Adrenal gland (tissue), 12 donors: ENCODE data around the gene KRT77. TPM values are rescaled to one million over a fixed set of nuclear protein-coding genes. Genes with fewer than 3 reads are reported as not detected.

Experiments
- DNase-seq, 7 donors: peaks; one replicate each; pipeline ENCODE4 v3.0.0-alpha.2; 2019 to 2020
- H3K27ac ChIP-seq, 5 donors: fragments of 200-600 bp; sonication (generic) in 4 of 5; 1 replicate in 3 of 5; 2 replicates in 2 of 5; pipeline versions ENCODE4 v1.5.1 to v1.8.0; 2016 to 2020; ENCODE audit warnings: mild to moderate bottlenecking in 1 of 5
- H3K27me3 ChIP-seq: fragments of 200-600 bp; 2 replicates; pipeline ENCODE4 v1.8.0; 2021
- H3K36me3 ChIP-seq, 2 donors: fragments of 200-600 bp; replicated peaks in 1 of 2; 1 replicate in 1 of 2; 2 replicates in 1 of 2; pipeline versions ENCODE4 v1.5.1 to v1.8.0; 2018 to 2022
- H3K4me1 ChIP-seq, 2 donors: fragments of 200-600 bp; replicated peaks in 1 of 2; 1 replicate in 1 of 2; 2 replicates in 1 of 2; pipeline versions ENCODE4 v1.5.1 to v1.8.0; 2018 to 2021
- H3K4me3 ChIP-seq, 4 donors: fragments of 200-600 bp; sonication (generic) in 3 of 4; one replicate each; pipeline ENCODE4 v1.5.1; 2016 to 2018
- H3K9me3 ChIP-seq, 3 donors: fragments of 200-600 bp; sonication (generic) in 1 of 3; replicated peaks in 1 of 3; 1 replicate in 2 of 3; 2 replicates in 1 of 3; pipeline versions ENCODE4 v1.5.1 to v1.8.0; 2016 to 2021
- CTCF ChIP-seq, 6 experiments: fragments of 450-650 bp in 4 of 6; fragments of 200-600 bp in 2 of 6; sonication (generic) in 1 of 6; IDR thresholded peaks; 1 replicate in 5 of 6; 2 replicates in 1 of 6; pipeline versions ENCODE4 v1.5.1 to v1.8.0; 2016 to 2021; ENCODE audit warnings: antibody characterized with exemption in 6 of 6, mild to moderate bottlenecking in 2 of 6, moderate library complexity in 1 of 6
- POLR2A ChIP-seq, 2 donors: fragments of 450-650 bp; IDR thresholded peaks; one replicate each; pipeline ENCODE4 v1.6.1; 2017; ENCODE audit warnings: antibody characterized with exemption in 2 of 2, mild to moderate bottlenecking in 2 of 2, moderate library complexity in 1 of 2
- WGBS, 4 donors: extraction: QIAGEN DNeasy Blood & Tissue Kit in 2 of 4; methylation state at CpG; one replicate each; pipeline versions ENCODE4 v1.1.5 to v1.1.7; 2013 to 2017; 5-methylcytosine and 5-hydroxymethylcytosine counted together
- intact Hi-C, 2 donors: fragments of 100-400 bp; cut with DNase I; formaldehyde crosslinking; loops; one replicate each; pipeline versions ENCODE4 v1.14.1 to v1.15.0; 2022 to 2023
- polyA plus RNA-seq, 3 donors: library from polyadenylated mRNA; stranded (reverse); fragments of 200-250 nt in 2 of 3; fragments of 350-450 nt in 1 of 3; fragmentation: Illumina TruSeq in 1 of 3; extraction: RNeasy Lipid Tissue Mini Kit (QIAGEN cat#74804) in 1 of 3; gene quantifications; one replicate each; pipeline ENCODE4 v1.2.3, GENCODE V29; 2013 to 2014
- total RNA-seq, 9 donors: library from RNA; depleted of rRNA in 4 of 9; stranded (reverse); fragments of >200 nt in 4 of 9; fragments of 120-200 nt in 1 of 9; fragmentation: NEBNext Ultra II Directional in 1 of 9; extraction: Animal tissue kit (Norgen Biotek cat#: 25700) in 1 of 9; gene quantifications; one replicate each; pipeline versions ENCODE4 v1.1.0 to v1.2.4, GENCODE V29; 2013 to 2023
- donor health status: healthy with polysubstance abuse.
- donor health status: Bipolar disorder and iron deficiency.
- donor health status: DM: yes; HTN: yes; CAD: no.
- donor health status: DM: no; HTN: no; CAD: no.
- donor health status: DM: no; HTN: no; CAD: no.
- donor health status: DM: yes; HTN: yes; CAD: no.

KRT77 gene
- total and polyA plus RNA-seq, 12 donors: not detected

- H3K4me1 ChIP-seq: no peaks in the 10 kb centered on the region
- intact Hi-C loops: no loop called here
- H3K9me3 ChIP-seq: no peaks in the 10 kb centered on the region
- no peak for DNase-seq
- no peaks in the 10 kb centered on the region for H3K36me3 ChIP-seq
- H3K27ac ChIP-seq: no peak overlapping the region
- WGBS, 4 donors: 66 to 84% (median 77%) methylated on average over 12 of the region's 12 CpGs
- TF ChIP-seq CTCF (IDR thresholded peaks at IDR 0.05): no peak
- no peak for TF ChIP-seq POLR2A (IDR thresholded peaks at IDR 0.05)
- H3K4me3 ChIP-seq: no peak overlapping the region
- peaks cover 20% of the 10 kb centered on the region for H3K27me3 ChIP-seq
These were observed 21.6 kb downstream of the KRT77 start for GRCh38 chr12:52681526-52682380.

- no peaks in the 10 kb centered on the region for H3K36me3 ChIP-seq
- H3K27ac ChIP-seq: no peak within 1 kb of the TSS
- H3K4me3 ChIP-seq: no peak within 1 kb of the TSS
- no peaks in the 10 kb centered on the region for H3K4me1 ChIP-seq
- no peak for DNase-seq
- WGBS, 4 donors: 85 to 93% (median 87%) methylated on average over 3 of the region's 3 CpGs
- intact Hi-C loops: no loop called here
- H3K9me3 ChIP-seq: no peaks in the 10 kb centered on the region
- TF ChIP-seq POLR2A (IDR thresholded peaks at IDR 0.05) (no peak), CTCF (IDR thresholded peaks at IDR 0.05) (no peak)
- H3K27me3 ChIP-seq: peaks cover 18% of the 10 kb centered on the region
These were observed 23.0 kb downstream of the KRT77 start, which contains the start of gene KRT1 for GRCh38 chr12:52680363-52680762. Gene KRT1, minus strand, starts transcription at chr12:52680407. Its CDS starts 59 bp downstream, at chr12:52680348.

- H3K27me3 ChIP-seq: peaks cover 18% of the 10 kb centered on the region
- no peak for DNase-seq
- no peak overlapping the region for H3K4me3 ChIP-seq
- TF ChIP-seq CTCF (IDR thresholded peaks at IDR 0.05) (no peak), POLR2A (IDR thresholded peaks at IDR 0.05) (no peak)
- WGBS, 4 donors: 76 to 100% (median 87%) methylated on average over 4 to 5 of the region's 5 CpGs
- intact Hi-C loops: no loop called here
- H3K27ac ChIP-seq: no peak overlapping the region
- no peaks in the 10 kb centered on the region for H3K9me3 ChIP-seq
- H3K36me3 ChIP-seq: no peaks in the 10 kb centered on the region
- no peaks in the 10 kb centered on the region for H3K4me1 ChIP-seq
These were observed 23.4 kb downstream of the KRT77 start for GRCh38 chr12:52679875-52680274.

- no peaks in the 10 kb centered on the region for H3K4me1 ChIP-seq
- no peak for TF ChIP-seq POLR2A (IDR thresholded peaks at IDR 0.05)
- no peak for TF ChIP-seq CTCF (IDR thresholded peaks at IDR 0.05)
- no peaks in the 10 kb centered on the region for H3K36me3 ChIP-seq
- intact Hi-C loops: no loop called here
- H3K27ac ChIP-seq: no peak overlapping the region
- no peak overlapping the region for H3K4me3 ChIP-seq
- peaks cover 18% of the 10 kb centered on the region for H3K27me3 ChIP-seq
- DNase-seq: no peak
- 73 to 86% (median 78%) methylated on average over 1 of the region's 1 CpG for WGBS, 4 donors
- no peaks in the 10 kb centered on the region for H3K9me3 ChIP-seq
These were observed 25.7 kb downstream of the KRT77 start for GRCh38 chr12:52677671-52678070.
